ENCODE data around the gene LRRC51.
"Not testable (repeated sequence)": the region's sequence is repeated elsewhere in the genome, so short reads cannot be mapped to it uniquely, and the experiment has no call there.

The LRRC51 gene

GRCh38 chr11:72111300-72112142, 30.9 kb downstream of the LRRC51 start:
- DNase-seq (ENCODE audit: low spot score) = no peak

- peak; percentile 99 for DNase-seq (ENCODE audit: low spot score)
Observed at GRCh38 chr11:72112143-72112977, 31.7 kb downstream of the LRRC51 start, which contains the start of gene ANAPC15. ANAPC15 (minus strand) TSS chr11:72112695; CDS start chr11:72111276, 1,419 bp downstream.

GRCh38 chr11:72112978-72113808, 32.5 kb downstream of the LRRC51 start:
- DNase-seq (ENCODE audit: low spot score) = no peak

GRCh38 chr11:72114570-72114969, 33.9 kb downstream of the LRRC51 start:
- DNase-seq (ENCODE audit: low spot score) = no peak

GRCh38 chr11:72116019-72116755, 35.5 kb downstream of the LRRC51 start:
- DNase-seq (ENCODE audit: low spot score) = no peak

- DNase-seq (ENCODE audit: low spot score) = no peak
Observed at GRCh38 chr11:72119198-72119597, 38.5 kb downstream of the LRRC51 start.

- DNase-seq (ENCODE audit: low spot score) = no peak
Observed at GRCh38 chr11:72120930-72121329, 40.3 kb downstream of the LRRC51 start.

- no peak for DNase-seq (ENCODE audit: low spot score)
Observed at GRCh38 chr11:72122607-72123006, 42.0 kb downstream of the LRRC51 start.

- no peak for DNase-seq (ENCODE audit: low spot score)
Observed at GRCh38 chr11:72123117-72123653, 42.5 kb downstream of the LRRC51 start.

- DNase-seq (ENCODE audit: low spot score) = no peak
Observed at GRCh38 chr11:72124046-72124445, 43.4 kb downstream of the LRRC51 start.

- no peak for DNase-seq (ENCODE audit: low spot score)
Observed at GRCh38 chr11:72125956-72126355, 45.3 kb downstream of the LRRC51 start.

GRCh38 chr11:72127923-72128322, 47.3 kb downstream of the LRRC51 start:
- no peak for DNase-seq (ENCODE audit: low spot score)

GRCh38 chr11:72129381-72129780, 48.7 kb downstream of the LRRC51 start:
- DNase-seq (ENCODE audit: low spot score) = no peak

GRCh38 chr11:72132646-72133045, 52.0 kb downstream of the LRRC51 start:
- DNase-seq (ENCODE audit: low spot score) = no peak

- not testable (repeated sequence) for DNase-seq (ENCODE audit: low spot score)
Observed at GRCh38 chr11:72135473-72135872, 54.8 kb downstream of the LRRC51 start, which contains the start of gene FOLR3. FOLR3 (plus strand) TSS chr11:72135725; CDS start chr11:72135953, 228 bp downstream.

- DNase-seq (ENCODE audit: low spot score) = no peak
Observed at GRCh38 chr11:72135891-72136683, 55.4 kb downstream of the LRRC51 start.

GRCh38 chr11:72136684-72137262, 56.1 kb downstream of the LRRC51 start:
- DNase-seq (ENCODE audit: low spot score) = no peak

- no peak for DNase-seq (ENCODE audit: low spot score)
Observed at GRCh38 chr11:72138821-72139390, 58.3 kb downstream of the LRRC51 start.

GRCh38 chr11:72139500-72139899, 58.9 kb downstream of the LRRC51 start:
- DNase-seq (ENCODE audit: low spot score) = no peak

Measured in activated CD4-positive, alpha-beta T cell treated with anti-CD3 and anti-CD28 coated beads, Interleukin-2, Interleukin-4, amounts not matched to agents 100 ng/mL and 50 ng/mL, durations not matched to agents 16 hours and 8 hours (primary cell).